ELR (cell line): ENCODE results near the gene SMYD4.
"Not testable (repeated sequence)": the region's sequence is repeated elsewhere in the genome, so short reads cannot be mapped to it uniquely, and the experiment has no call there.

Source experiments
- DNase-seq: peaks from one replicate; pipeline ENCODE4 v3.0.0-alpha.2; 2015; ENCODE audit warnings: low read depth

The SMYD4 gene

GRCh38 chr17:1779571-1780131 is 50.1 kb downstream of the SMYD4 start:
- peak; percentile 92 for DNase-seq

- no peak for DNase-seq
Measured at GRCh38 chr17:1776857-1777256, 52.8 kb downstream of the SMYD4 start.

- no peak for DNase-seq
Measured at GRCh38 chr17:1776328-1776727, 53.4 kb downstream of the SMYD4 start.

GRCh38 chr17:1774390-1775176 is 55.1 kb downstream of the SMYD4 start:
- DNase-seq: no peak

- DNase-seq: no peak
Measured at GRCh38 chr17:1773696-1774181, 56.0 kb downstream of the SMYD4 start.

- DNase-seq: peak; percentile 57
Measured at GRCh38 chr17:1773000-1773695, 56.6 kb downstream of the SMYD4 start.

GRCh38 chr17:1769822-1770477 is 59.8 kb downstream of the SMYD4 start:
- no peak for DNase-seq

GRCh38 chr17:1767358-1767757 is 62.3 kb downstream of the SMYD4 start:
- no peak for DNase-seq

- no peak for DNase-seq
Measured at GRCh38 chr17:1766382-1767135, 63.1 kb downstream of the SMYD4 start.

- DNase-seq: no peak
Measured at GRCh38 chr17:1765576-1765975, 64.1 kb downstream of the SMYD4 start.

GRCh38 chr17:1764705-1765104 is 65.0 kb downstream of the SMYD4 start:
- DNase-seq: not testable (repeated sequence)

GRCh38 chr17:1764284-1764683 is 65.4 kb downstream of the SMYD4 start:
- DNase-seq: no peak

GRCh38 chr17:1762901-1763898 is 66.5 kb downstream of the SMYD4 start:
- DNase-seq: peak; percentile 40

- no peak for DNase-seq
Measured at GRCh38 chr17:1762233-1762900, 67.3 kb downstream of the SMYD4 start.

- no peak for DNase-seq
Measured at GRCh38 chr17:1759529-1759928, 70.2 kb downstream of the SMYD4 start.

- no peak for DNase-seq
Measured at GRCh38 chr17:1758807-1759206, 70.9 kb downstream of the SMYD4 start.

- DNase-seq: no peak
Measured at GRCh38 chr17:1755827-1756262, 73.9 kb downstream of the SMYD4 start.

- DNase-seq: no peak
Measured at GRCh38 chr17:1755252-1755826, 74.4 kb downstream of the SMYD4 start.

- no peak for DNase-seq
Measured at GRCh38 chr17:1754430-1755112, 75.1 kb downstream of the SMYD4 start.
